H1 (cell line): Measurements from ENCODE around the gene PAXX. TPM values are rescaled to one million over a fixed set of nuclear protein-coding genes. Genes with fewer than 3 reads are reported as not detected.

ENCODE experiments used
- CBX8 ChIP-seq: fragments of 300-800, 300-1000 bp; sonication (generic); IDR thresholded peaks from 2 replicates; pipeline ENCODE4 v1.7.1; 2016; ENCODE audit warnings: low read depth, low read length, borderline replicate concordance
- CHD1 ChIP-seq: IDR thresholded peaks from 2 replicates; pipeline ENCODE4 v1.6.1; 2012; ENCODE audit warnings: low read depth, low read length, improper control_type of control experiment
- FOSL1 ChIP-seq: IDR thresholded peaks from 2 replicates; pipeline ENCODE4 v1.6.1; 2011; ENCODE audit warnings: mild to moderate bottlenecking, low read depth, low read length, moderate library complexity; ENCODE audit not compliant: insufficient read depth
- NANOG ChIP-seq: IDR thresholded peaks from 2 replicates; pipeline ENCODE4 v1.6.1; 2011; ENCODE audit warnings: low read length, low read depth, mild to moderate bottlenecking, inconsistent platforms; ENCODE audit not compliant: insufficient read depth, poor library complexity, severe bottlenecking
- polyA plus RNA-seq, 7 experiments: library from polyadenylated mRNA; depleted of rRNA in 3 of 7; stranded (reverse) in 5 of 7; unstranded in 2 of 7; fragments of >200 nt in 5 of 7; fragments of 200-250 nt in 2 of 7; gene quantifications; 1 replicate in 5 of 7; 2 replicates in 1 of 7; 4 replicates in 1 of 7; pipeline versions ENCODE4 v1.2.1 to v1.2.3, GENCODE V29; 2011 to 2013; ENCODE audit warnings: missing spikeins in 2 of 7, mixed read lengths in 2 of 7
- total RNA-seq: library from RNA; stranded (reverse); fragmentation: NEBNext Ultra II Directional; extraction: Animal tissue kit (Norgen Biotek cat#: 25700); gene quantifications from 2 replicates; pipeline ENCODE4 v1.2.1, GENCODE V29; 2021

The PAXX gene
- total and polyA plus RNA-seq, 2 of the 8 experiments (the other 6 are each of a cell fraction or from before 2014, with no cell fraction given) = 43.4 to 45.9 TPM

DNA sequence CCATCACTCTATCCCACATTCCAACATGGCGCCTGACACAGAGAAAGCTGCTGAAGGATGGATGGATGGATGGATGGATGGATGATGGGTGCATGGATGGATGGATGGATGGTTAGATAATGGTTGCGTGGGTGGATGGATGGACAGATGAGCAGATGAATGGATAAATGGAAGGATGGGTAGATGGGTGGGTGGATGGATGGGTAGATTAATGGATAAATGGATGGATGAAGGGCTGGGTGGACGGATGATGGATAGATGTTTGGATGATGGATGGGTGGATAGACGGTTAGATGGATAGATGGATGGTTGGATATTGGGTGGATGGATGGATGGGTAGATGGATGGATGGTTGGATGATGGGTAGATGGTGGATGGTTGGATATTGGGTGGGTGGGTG, 35.6 kb upstream of the PAXX start (continued):
- TF ChIP-seq CBX8 (no peak), NANOG (no peak), FOSL1 (no peak), CHD1 (no peak)
